ENCODE results near the gene MTHFD1L.

Gene MTHFD1L

GRCh38 chr6:150981669-150982068 is 116.2 kb downstream of the MTHFD1L start:
- in situ Hi-C loops (cut with HindIII; ENCODE audit: low sequenced_read_pairs): no loop called here

GRCh38 chr6:150987371-150987828 is 121.9 kb downstream of the MTHFD1L start:
- in situ Hi-C loops (cut with HindIII; ENCODE audit: low sequenced_read_pairs): no loop called here

- in situ Hi-C loops (cut with HindIII; ENCODE audit: low sequenced_read_pairs): no loop called here
Measured at GRCh38 chr6:150987855-150988464, 122.5 kb downstream of the MTHFD1L start.

- in situ Hi-C loops (cut with HindIII; ENCODE audit: low sequenced_read_pairs): no loop called here
Measured at GRCh38 chr6:150991487-150991886, 126.0 kb downstream of the MTHFD1L start.

GRCh38 chr6:150992262-150992661 is 126.8 kb downstream of the MTHFD1L start:
- in situ Hi-C loops (cut with HindIII; ENCODE audit: low sequenced_read_pairs): no loop called here

GRCh38 chr6:150992703-150993102 is 127.2 kb downstream of the MTHFD1L start:
- in situ Hi-C loops (cut with HindIII; ENCODE audit: low sequenced_read_pairs): no loop called here

- in situ Hi-C loops (cut with HindIII; ENCODE audit: low sequenced_read_pairs): no loop called here
Measured at GRCh38 chr6:150993253-150993652, 127.8 kb downstream of the MTHFD1L start.

GRCh38 chr6:150994026-150994425 is 128.5 kb downstream of the MTHFD1L start:
- in situ Hi-C loops (cut with HindIII; ENCODE audit: low sequenced_read_pairs): no loop called here

GRCh38 chr6:150996968-150997367 is 131.5 kb downstream of the MTHFD1L start:
- in situ Hi-C loops (cut with HindIII; ENCODE audit: low sequenced_read_pairs): no loop called here

- in situ Hi-C loops (cut with HindIII; ENCODE audit: low sequenced_read_pairs): no loop called here
Measured at GRCh38 chr6:150999107-150999506, 133.6 kb downstream of the MTHFD1L start.

- in situ Hi-C loops (cut with HindIII; ENCODE audit: low sequenced_read_pairs): no loop called here
Measured at GRCh38 chr6:150999576-150999975, 134.1 kb downstream of the MTHFD1L start.

GRCh38 chr6:151001387-151002056 is 136.0 kb downstream of the MTHFD1L start:
- in situ Hi-C loops (cut with HindIII; ENCODE audit: low sequenced_read_pairs): no loop called here

GRCh38 chr6:151002057-151002450 is 136.6 kb downstream of the MTHFD1L start:
- in situ Hi-C loops (cut with HindIII; ENCODE audit: low sequenced_read_pairs): no loop called here

- in situ Hi-C loops (cut with HindIII; ENCODE audit: low sequenced_read_pairs): no loop called here
Measured at GRCh38 chr6:151002491-151002935, 137.0 kb downstream of the MTHFD1L start.

GRCh38 chr6:151004383-151005024 is 139.0 kb downstream of the MTHFD1L start:
- in situ Hi-C loops (cut with HindIII; ENCODE audit: low sequenced_read_pairs): no loop called here

GRCh38 chr6:151005164-151005563 is 139.7 kb downstream of the MTHFD1L start:
- in situ Hi-C loops (cut with HindIII; ENCODE audit: low sequenced_read_pairs): no loop called here

GRCh38 chr6:151005896-151006632 is 140.6 kb downstream of the MTHFD1L start:
- in situ Hi-C loops (cut with HindIII; ENCODE audit: low sequenced_read_pairs): no loop called here

GRCh38 chr6:151007076-151007475 is 141.6 kb downstream of the MTHFD1L start:
- in situ Hi-C loops (cut with HindIII; ENCODE audit: low sequenced_read_pairs): no loop called here

- in situ Hi-C loops (cut with HindIII; ENCODE audit: low sequenced_read_pairs): no loop called here
Measured at GRCh38 chr6:151007922-151008321, 142.4 kb downstream of the MTHFD1L start.

GRCh38 chr6:151008425-151008824 is 142.9 kb downstream of the MTHFD1L start:
- in situ Hi-C loops (cut with HindIII; ENCODE audit: low sequenced_read_pairs): no loop called here

GRCh38 chr6:151009576-151009975 is 144.1 kb downstream of the MTHFD1L start:
- in situ Hi-C loops (cut with HindIII; ENCODE audit: low sequenced_read_pairs): no loop called here
